ENCODE data around the gene AKT2. TPM values are rescaled to one million over a fixed set of nuclear protein-coding genes. Genes with fewer than 3 reads are reported as not detected.

Gene AKT2
- total and polyA plus RNA-seq, 2 of the 8 experiments (the other 6 are each of a cell fraction or from before 2014, with no cell fraction given) = 151 to 183 TPM

- TF ChIP-seq KDM4A (IDR thresholded peaks at IDR 0.05; ENCODE audit: low read depth, low read length, severe bottlenecking) (peak; percentile 45), YY1 (IDR thresholded peaks at IDR 0.05; ENCODE audit: low read depth, low read length) (peak; percentile 54; the same call in 1 of the 2 replicates), RAD21 (IDR thresholded peaks at IDR 0.05 in 1 of 2, conservative IDR thresholded peaks at IDR 0.05 in 1 of 2; ENCODE audit: low read depth in 2 of 2, low read length in 2 of 2) (peak; percentile 38 to 45; a peak in 3 of 4 replicates), POU5F1 (IDR thresholded peaks at IDR 0.05; ENCODE audit: low read depth, low read length) (no peak)
Measured at GRCh38 chr19:40191836-40192646, 93.1 kb downstream of the AKT2 start (continued).

Data from H1 (cell line).